HG02884 (cell line): ENCODE results near the gene RALBP1.
"Not testable (repeated sequence)": the region's sequence is repeated elsewhere in the genome, so short reads cannot be mapped to it uniquely, and the experiment has no call there.

Experiments used
- ATAC-seq: cut with Tn5 transposase; IDR thresholded peaks from one replicate; pipeline ENCODE4 v1.9.1; 2021; ENCODE audit warnings: mild to moderate bottlenecking, moderate library complexity; ENCODE audit not compliant: unreplicated experiment

Gene RALBP1

GRCh38 chr18:9474983-9475642 lies at the start of gene RALBP1:
Gene RALBP1, plus strand, starts transcription at chr18:9475513. Its CDS starts 37,533 bp downstream, at chr18:9513046.
- ATAC-seq = peak; percentile 89

DNA sequence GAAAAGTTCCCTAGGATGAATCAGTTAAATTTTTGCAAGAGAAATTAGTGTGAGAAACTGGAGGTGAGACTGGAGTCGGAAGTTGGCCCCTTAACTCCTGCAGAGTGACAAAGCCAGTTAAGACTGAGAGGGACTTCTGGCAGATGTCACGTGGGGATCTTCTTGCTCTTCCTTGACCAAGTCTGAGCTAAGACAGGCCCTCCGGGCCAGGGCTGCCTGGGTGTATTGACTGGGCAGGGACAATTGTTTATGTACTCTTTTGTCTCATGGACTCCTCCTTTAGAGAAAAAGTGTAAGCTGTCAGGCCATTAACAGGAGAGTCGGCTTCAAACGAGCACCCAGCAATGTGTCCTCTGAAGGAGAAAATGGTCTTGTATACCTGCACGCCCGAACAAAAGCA lies 48.6 kb upstream of the RALBP1 start:
- no peak for ATAC-seq

GRCh38 chr18:9428301-9428706 lies 47.0 kb upstream of the RALBP1 start:
- ATAC-seq = no peak

- no peak for ATAC-seq
Observed at GRCh38 chr18:9428862-9429661, 46.3 kb upstream of the RALBP1 start.

DNA sequence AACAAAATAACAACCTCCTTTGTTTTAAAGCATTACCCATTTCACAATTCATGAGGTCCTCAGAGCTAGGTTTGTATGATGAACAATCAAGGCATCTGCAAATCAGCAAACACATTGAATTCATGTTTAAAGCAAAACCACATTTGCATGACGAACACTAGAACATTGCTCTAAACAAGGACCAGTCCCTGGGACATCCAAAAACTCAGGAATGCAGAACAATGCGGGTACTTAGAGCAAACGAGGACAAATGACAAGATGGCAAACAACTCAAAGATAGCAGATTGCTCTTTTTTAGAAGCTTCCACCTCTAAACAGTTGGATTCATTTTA lies 45.7 kb upstream of the RALBP1 start:
- ATAC-seq = no peak

DNA sequence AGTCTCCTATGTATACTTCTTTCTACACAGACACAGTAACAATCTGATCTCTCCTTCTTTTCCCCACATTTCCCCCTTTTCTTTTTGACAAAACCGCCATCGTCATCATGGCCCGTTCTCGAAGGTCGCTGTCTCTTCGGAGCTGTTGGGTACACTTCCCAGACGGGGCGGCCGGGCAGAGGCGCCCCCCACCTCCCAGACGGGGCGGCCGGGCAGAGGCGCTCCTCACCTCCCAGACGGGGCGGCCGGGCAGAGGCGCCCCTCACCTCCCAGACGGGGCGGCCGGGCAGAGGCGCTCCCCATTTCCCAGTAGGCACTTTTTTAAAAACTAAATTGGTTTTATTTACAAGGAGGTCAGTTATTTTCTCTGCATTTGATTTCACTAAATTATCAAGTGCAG lies 45.0 kb upstream of the RALBP1 start:
- ATAC-seq = not testable (repeated sequence)

- no peak for ATAC-seq
Observed at GRCh38 chr18:9431296-9431695, 44.0 kb upstream of the RALBP1 start.

DNA sequence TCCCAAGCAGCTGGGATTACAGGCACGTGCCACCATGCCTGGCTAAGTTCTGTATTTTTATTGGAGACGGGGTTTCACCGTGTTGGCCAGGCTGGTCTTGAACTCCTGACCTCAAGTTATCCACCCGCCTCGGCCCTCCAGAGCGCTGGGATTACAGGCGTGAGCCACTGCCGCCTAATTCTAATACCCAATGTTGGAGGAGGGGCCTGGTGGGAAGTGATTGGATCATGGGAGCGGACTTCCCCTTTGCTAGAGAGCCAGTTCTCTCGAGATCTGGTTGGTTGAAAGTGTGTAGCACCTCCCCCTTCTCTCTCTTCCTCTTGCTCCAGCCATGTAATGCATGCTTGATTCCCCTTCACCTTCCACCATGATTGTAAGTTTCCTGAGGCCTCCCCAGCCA lies 42.2 kb upstream of the RALBP1 start:
- ATAC-seq = not testable (repeated sequence)

DNA sequence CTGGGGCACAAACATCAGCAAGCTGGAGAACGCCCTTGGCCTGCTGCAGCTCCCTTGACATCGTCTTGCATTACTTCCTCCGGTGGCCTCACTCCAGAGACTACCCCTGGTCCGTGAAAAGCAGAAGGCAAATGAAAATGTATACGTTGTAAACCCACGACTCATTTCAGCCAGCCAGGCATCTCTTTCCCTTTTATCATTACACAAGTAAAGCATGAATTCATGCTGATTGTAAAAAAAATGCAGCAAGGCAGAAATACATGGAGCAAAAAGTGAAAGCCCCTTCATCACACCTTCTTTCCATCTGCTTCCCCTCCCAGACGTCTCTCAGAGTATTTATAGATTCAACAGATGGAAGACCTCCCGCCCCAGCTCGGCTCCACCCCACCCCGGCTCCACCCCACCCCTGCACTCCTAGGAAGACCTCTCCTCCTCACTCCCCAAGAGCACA lies 41.6 kb upstream of the RALBP1 start:
- peak; percentile 25 for ATAC-seq

GRCh38 chr18:9434122-9434701 lies 41.1 kb upstream of the RALBP1 start:
- ATAC-seq = peak; percentile 72

DNA sequence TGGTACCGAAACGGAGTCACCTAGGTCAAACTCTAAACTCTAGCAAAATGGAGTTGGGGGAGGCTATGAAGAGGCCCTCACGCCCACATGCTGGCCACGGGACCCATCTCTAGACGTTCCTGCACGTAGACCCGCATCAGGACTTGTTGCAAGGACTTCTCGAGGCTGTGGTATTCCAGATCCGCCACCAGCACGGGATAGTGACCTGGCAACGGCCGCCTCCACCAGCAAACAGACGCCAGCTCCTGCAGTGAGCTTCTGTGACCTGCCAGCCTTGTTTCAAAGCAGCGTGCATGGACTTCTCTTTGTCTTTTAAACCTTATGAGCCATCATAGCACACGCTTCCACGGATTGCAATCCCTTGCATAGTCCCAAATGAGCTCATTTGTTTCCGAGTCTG lies 40.3 kb upstream of the RALBP1 start:
- ATAC-seq = no peak

- ATAC-seq = no peak
Observed at GRCh38 chr18:9436206-9436929, 38.9 kb upstream of the RALBP1 start.

DNA sequence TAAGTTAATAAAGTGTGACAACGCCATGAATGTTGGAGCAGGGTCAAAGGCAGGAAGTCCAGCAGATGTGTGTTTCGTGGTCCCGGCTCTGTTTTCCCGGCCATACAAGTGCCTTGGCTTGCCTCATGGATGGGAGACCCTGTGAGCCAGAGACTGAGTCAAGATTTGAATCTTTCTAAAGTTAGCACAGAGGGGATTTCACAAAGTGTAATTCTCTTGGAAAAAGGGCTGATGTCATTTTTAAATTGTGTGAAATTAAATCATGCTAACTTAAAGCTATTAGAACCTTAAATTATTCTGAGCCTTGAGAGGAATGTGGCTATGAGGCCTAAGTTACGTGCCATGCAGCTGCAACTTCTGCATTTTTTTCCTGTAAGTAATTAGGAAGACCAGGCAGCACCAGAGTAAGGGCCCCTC lies 38.3 kb upstream of the RALBP1 start:
- ATAC-seq = no peak

- ATAC-seq = no peak
Observed at GRCh38 chr18:9437672-9438071, 37.6 kb upstream of the RALBP1 start.

DNA sequence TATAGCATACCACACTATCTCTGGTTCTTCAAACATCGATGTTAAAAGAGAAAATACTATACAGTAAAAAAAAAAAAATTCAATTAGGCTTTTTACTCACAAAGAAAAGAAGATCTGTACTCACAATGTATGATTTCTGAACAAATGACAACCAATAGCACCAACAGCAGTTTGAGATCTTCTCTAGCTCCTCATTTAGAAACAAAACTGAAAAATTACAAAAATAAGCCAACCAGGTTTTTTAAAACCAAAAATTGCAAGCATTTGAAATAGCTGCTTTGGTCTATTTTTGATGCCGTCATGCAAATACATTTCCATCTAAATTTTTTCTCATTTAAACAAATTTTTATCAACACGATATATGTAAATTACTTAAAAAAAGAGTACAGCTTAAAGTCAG lies 34.3 kb upstream of the RALBP1 start:
- ATAC-seq = no peak

- no peak for ATAC-seq
Observed at GRCh38 chr18:9444549-9444948, 30.8 kb upstream of the RALBP1 start.

GRCh38 chr18:9446839-9447238 lies 28.5 kb upstream of the RALBP1 start:
- no peak for ATAC-seq

- ATAC-seq = no peak
Observed at GRCh38 chr18:9447334-9447733, 28.0 kb upstream of the RALBP1 start.

DNA sequence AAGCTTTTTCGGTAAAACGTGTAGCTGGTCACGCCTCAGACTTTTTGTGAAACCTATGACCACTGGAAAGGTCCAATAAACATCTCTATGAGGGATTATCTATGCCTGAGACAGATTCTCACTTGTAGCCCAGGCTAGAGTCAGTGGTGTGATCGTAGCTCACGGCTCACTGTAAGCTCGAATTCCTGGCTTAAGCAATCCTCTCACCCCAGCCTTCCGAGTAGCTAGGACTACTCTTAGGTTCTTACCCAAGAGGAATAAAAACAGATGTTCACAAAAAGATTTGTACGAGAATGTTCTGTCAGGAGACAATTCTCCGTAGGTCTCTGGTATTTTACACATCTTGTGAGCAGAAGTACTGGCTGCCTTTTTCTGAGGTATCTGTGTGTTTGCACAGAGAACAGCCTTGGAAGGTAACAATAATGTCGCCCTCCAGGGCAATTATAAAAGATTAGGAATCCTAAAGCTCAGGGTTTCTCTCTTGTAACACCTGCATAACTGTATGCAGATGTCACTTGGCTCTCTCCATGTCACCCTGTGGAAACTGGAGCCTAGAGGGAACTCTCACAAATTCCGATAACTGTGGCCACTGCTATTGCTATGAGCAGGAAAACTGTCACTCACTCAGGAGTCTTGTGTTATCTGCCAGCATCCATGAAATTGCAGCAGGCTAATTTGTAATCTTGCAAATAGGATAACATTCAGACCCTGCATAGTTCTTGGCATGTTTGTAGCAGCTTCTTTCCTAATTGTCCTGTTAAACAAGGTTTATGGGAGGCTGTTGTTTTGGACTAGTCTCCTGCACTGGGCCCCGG lies 25.5 kb upstream of the RALBP1 start:
- no peak for ATAC-seq

- not testable (repeated sequence) for ATAC-seq
Observed at GRCh38 chr18:9450920-9451319, 24.4 kb upstream of the RALBP1 start.

DNA sequence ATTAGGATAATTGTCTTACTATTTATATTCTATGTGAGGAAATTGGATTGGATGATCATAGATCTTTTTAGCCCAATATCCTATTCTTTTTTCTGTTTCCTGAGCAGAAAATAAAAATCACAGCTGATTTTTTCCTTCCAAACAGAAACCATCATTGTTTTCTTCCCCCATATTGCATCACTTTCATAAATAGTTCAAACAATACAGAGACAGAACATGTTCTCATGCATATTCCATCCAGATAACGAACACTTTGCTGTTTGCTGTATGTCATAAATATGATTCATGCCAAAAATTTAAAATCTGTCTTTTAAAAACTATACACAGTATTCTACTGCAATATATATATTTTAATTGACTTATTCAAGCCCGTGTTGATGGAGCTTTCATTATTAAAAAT lies 22.0 kb upstream of the RALBP1 start:
- no peak for ATAC-seq
